ENCODE results near the gene GPX5.

The GPX5 gene

GRCh38 chr6:28534306-28534705 lies 8.6 kb downstream of the GPX5 start:
- in situ Hi-C loops (cut with HindIII; ENCODE audit: low sequenced_read_pairs) = no loop called here
- no peak for TF ChIP-seq CTCF (IDR thresholded peaks at IDR 0.05; ENCODE audit: low read depth, low read length, missing control alignments)
- H3K4me3 ChIP-seq (ENCODE audit: low read depth, low read length) = no peak overlapping the region
- DNase-seq (ENCODE audit: low read depth) = no peak

- no peak overlapping the region for H3K4me3 ChIP-seq (ENCODE audit: low read depth, low read length)
- in situ Hi-C loops (cut with HindIII; ENCODE audit: low sequenced_read_pairs) = no loop called here
- DNase-seq (ENCODE audit: low read depth) = no peak
- no peak for TF ChIP-seq CTCF (IDR thresholded peaks at IDR 0.05; ENCODE audit: low read depth, low read length, missing control alignments)
Measured at GRCh38 chr6:28534875-28535274, 9.2 kb downstream of the GPX5 start.

GRCh38 chr6:28537065-28537464 lies 11.4 kb downstream of the GPX5 start:
- in situ Hi-C loops (cut with HindIII; ENCODE audit: low sequenced_read_pairs) = no loop called here
- no peak for DNase-seq (ENCODE audit: low read depth)
- H3K4me3 ChIP-seq (ENCODE audit: low read depth, low read length) = peak overlapping the region; percentile 33
- no peak for TF ChIP-seq CTCF (IDR thresholded peaks at IDR 0.05; ENCODE audit: low read depth, low read length, missing control alignments)

DNA sequence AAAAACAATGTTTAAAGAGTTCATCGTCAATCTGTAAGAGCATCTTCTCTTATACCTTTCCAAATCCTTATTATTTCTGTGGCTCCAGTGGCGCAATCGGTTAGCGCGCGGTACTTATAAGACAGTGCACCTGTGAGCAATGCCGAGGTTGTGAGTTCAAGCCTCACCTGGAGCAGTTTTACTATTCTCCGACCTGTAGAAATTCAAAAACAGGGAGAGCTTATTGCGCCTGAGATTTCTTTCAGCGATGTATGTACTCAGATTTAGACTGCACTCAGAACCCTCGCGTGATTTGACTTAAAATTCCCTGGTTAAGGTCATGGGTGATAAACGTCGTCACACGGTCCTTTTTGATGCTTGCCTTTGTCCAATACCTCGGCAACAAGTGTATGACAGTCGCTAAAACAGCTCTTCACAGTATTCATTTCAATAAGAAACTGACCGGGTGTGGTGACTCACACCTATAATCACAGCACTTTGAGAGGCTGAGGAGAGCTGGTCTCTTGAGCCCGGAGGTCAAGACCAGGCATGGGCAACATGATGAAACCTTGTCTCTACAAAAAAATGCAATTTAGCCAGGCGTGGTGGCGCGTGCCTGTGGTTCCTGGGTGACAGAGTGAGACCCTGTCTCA lies 11.9 kb downstream of the GPX5 start:
- TF ChIP-seq CTCF (IDR thresholded peaks at IDR 0.05; ENCODE audit: low read depth, low read length, missing control alignments) = no peak
- peak overlapping the region; percentile 33 for H3K4me3 ChIP-seq (ENCODE audit: low read depth, low read length)
- DNase-seq (ENCODE audit: low read depth) = no peak
- in situ Hi-C loops (cut with HindIII; ENCODE audit: low sequenced_read_pairs) = no loop called here

DNA sequence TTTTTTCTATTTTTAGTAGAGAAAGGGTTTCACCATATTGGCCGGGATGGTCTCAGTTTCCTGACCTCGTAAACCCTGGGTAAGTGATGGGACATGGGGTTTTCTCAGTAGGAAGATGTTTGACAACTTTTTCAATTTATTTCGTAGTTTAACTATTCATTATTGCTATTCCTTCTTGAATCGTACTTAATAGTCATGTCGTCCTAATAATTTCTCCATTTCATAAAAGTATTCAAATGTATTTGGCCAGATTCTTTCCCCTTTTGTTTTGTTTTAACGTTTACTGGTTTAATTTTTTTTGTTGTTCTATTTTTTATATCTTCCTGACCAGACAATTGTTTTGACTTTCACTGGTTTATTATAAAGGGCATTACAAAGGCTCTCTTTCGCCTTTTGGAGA lies 16.3 kb downstream of the GPX5 start:
- no peak for DNase-seq (ENCODE audit: low read depth)
- H3K4me3 ChIP-seq (ENCODE audit: low read depth, low read length) = peak overlapping the region; percentile 42

GRCh38 chr6:28542440-28543296 lies 17.0 kb downstream of the GPX5 start:
- in situ Hi-C loops (cut with HindIII; ENCODE audit: low sequenced_read_pairs) = no loop called here
- TF ChIP-seq CTCF (IDR thresholded peaks at IDR 0.05; ENCODE audit: low read depth, low read length, missing control alignments) = peak; percentile 64
- H3K4me3 ChIP-seq (ENCODE audit: low read depth, low read length) = peak overlapping the region; percentile 42
- peak; percentile 42 for DNase-seq (ENCODE audit: low read depth)

More for the DNA sequence above, 16.3 kb downstream of the GPX5 start:
- TF ChIP-seq CTCF (IDR thresholded peaks at IDR 0.05; ENCODE audit: low read depth, low read length, missing control alignments) = no peak
- in situ Hi-C loops (cut with HindIII; ENCODE audit: low sequenced_read_pairs) = no loop called here

Measured in astrocyte of the cerebellum (primary cell).